Smooth muscle cell (in vitro differentiated cells): ENCODE results near the gene ALG9. TPM values are rescaled to one million over a fixed set of nuclear protein-coding genes. Genes with fewer than 3 reads are reported as not detected.

Experiments
- DNase-seq: peaks from one replicate; lab custom pipeline; 2025; ENCODE audit not compliant: unreplicated experiment; lab: John Stamatoyannopoulos, UW
- H2AFZ ChIP-seq: fragments of 200-600 bp; sonication (generic); 2 replicates; pipeline ENCODE4 v1.6.0; 2016; ENCODE audit warnings: antibody characterized with exemption, low read depth, mild to moderate bottlenecking
- H3F3A ChIP-seq: fragments of 200-600 bp; sonication (generic); 2 replicates; pipeline ENCODE4 v1.6.0; 2017; ENCODE audit warnings: antibody characterized with exemption, low read depth
- H3K27ac ChIP-seq: fragments of 200-600 bp; sonication (generic); 2 replicates; pipeline ENCODE4 v1.5.1; 2016; ENCODE audit warnings: low read depth, mild to moderate bottlenecking
- H3K27me3 ChIP-seq: fragments of 200-600 bp; sonication (generic); 2 replicates; pipeline ENCODE4 v1.6.1; 2016; ENCODE audit warnings: low read depth, mild to moderate bottlenecking
- H3K36me3 ChIP-seq: fragments of 200-600 bp; sonication (generic); 2 replicates; pipeline ENCODE4 v1.5.1; 2016; ENCODE audit warnings: low read depth
- H3K4me1 ChIP-seq: fragments of 200-600 bp; sonication (generic); 2 replicates; pipeline ENCODE4 v1.5.1; 2016; ENCODE audit warnings: low read depth
- H3K4me2 ChIP-seq: fragments of 200-600 bp; sonication (generic); 2 replicates; pipeline ENCODE4 v1.6.0; 2016; ENCODE audit warnings: mild to moderate bottlenecking
- H3K4me3 ChIP-seq: fragments of 200-600 bp; sonication (generic); 2 replicates; pipeline ENCODE4 v1.5.1; 2016; ENCODE audit warnings: mild to moderate bottlenecking
- H3K79me2 ChIP-seq: fragments of 200-600 bp; sonication (generic); 2 replicates; pipeline ENCODE4 v1.6.0; 2016; ENCODE audit warnings: low read depth, mild to moderate bottlenecking
- H3K9ac ChIP-seq: fragments of 200-600 bp; sonication (generic); 2 replicates; pipeline ENCODE4 v1.6.0; 2016; ENCODE audit warnings: low read depth
- H3K9me3 ChIP-seq: fragments of 200-600 bp; sonication (generic); replicated peaks from 2 replicates; pipeline ENCODE4 v1.5.1; 2016; ENCODE audit warnings: low read depth
- H4K20me1 ChIP-seq: fragments of 200-600 bp; sonication (generic); 2 replicates; pipeline ENCODE4 v1.6.0; 2016; ENCODE audit warnings: low read depth
- CTCF ChIP-seq: fragments of 200-600 bp; sonication (generic); IDR thresholded peaks from 2 replicates; pipeline ENCODE4 v1.5.1; 2017; ENCODE audit warnings: borderline replicate concordance, mild to moderate bottlenecking, antibody characterized with exemption; ENCODE audit not compliant: insufficient read depth, poor library complexity, severe bottlenecking
- WGBS: methylation state at CpG from one replicate; pipeline ENCODE4 v1.1.7; 2016; ENCODE audit warnings: low lambda C conversion rate; 5-methylcytosine and 5-hydroxymethylcytosine counted together
- polyA plus RNA-seq: library from polyadenylated mRNA; unstranded; fragments of >200 nt; fragmentation: Nextera tagmentation; extraction: Ambion mirVana; gene quantifications from 2 replicates; pipeline ENCODE4 v1.2.1, GENCODE V29; 2016
- total RNA-seq: library from RNA; depleted of rRNA; stranded (reverse); fragments of >200 nt; gene quantifications from 2 replicates; pipeline ENCODE4 v1.2.3, GENCODE V29; 2014

ALG9 gene
- total and polyA plus RNA-seq, 2 experiments from 2014 or later: 70.5 to 116 TPM

- H3K9ac ChIP-seq: no peak overlapping the region
- DNase-seq: no peak
- H4K20me1 ChIP-seq: no peaks in the 10 kb centered on the region
- H3K79me2 ChIP-seq: no peaks in the 10 kb centered on the region
- H3K4me2 ChIP-seq: no peak overlapping the region
- no peak for TF ChIP-seq CTCF
- H3K4me3 ChIP-seq: no peak overlapping the region
- H3K36me3 ChIP-seq: peaks cover 3% of the 10 kb centered on the region
- no peak overlapping the region for H3K27ac ChIP-seq
- no peaks in the 10 kb centered on the region for H3K27me3 ChIP-seq
- no peaks in the 10 kb centered on the region for H3F3A ChIP-seq
- H2AFZ ChIP-seq: no peak overlapping the region
- no peaks in the 10 kb centered on the region for H3K9me3 ChIP-seq
- 92% methylated on average over 5 of the region's 5 CpGs for WGBS
- no peaks in the 10 kb centered on the region for H3K4me1 ChIP-seq
Measured at GRCh38 chr11:111829185-111829968, 42.0 kb downstream of the ALG9 start.

GRCh38 chr11:111826322-111826950, 44.9 kb downstream of the ALG9 start:
- H3K9me3 ChIP-seq: no peaks in the 10 kb centered on the region
- H3K9ac ChIP-seq: no peak overlapping the region
- no peak for TF ChIP-seq CTCF
- no peak overlapping the region for H3K4me3 ChIP-seq
- no peak overlapping the region for H3K4me2 ChIP-seq
- no peak overlapping the region for H2AFZ ChIP-seq
- no peaks in the 10 kb centered on the region for H4K20me1 ChIP-seq
- H3F3A ChIP-seq: no peaks in the 10 kb centered on the region
- no peaks in the 10 kb centered on the region for H3K4me1 ChIP-seq
- whole genome bisulfite sequencing: 88% methylated on average over 2 of the region's 2 CpGs
- no peaks in the 10 kb centered on the region for H3K79me2 ChIP-seq
- H3K27ac ChIP-seq: no peak overlapping the region
- DNase-seq: no peak
- H3K36me3 ChIP-seq: peaks cover 3% of the 10 kb centered on the region
- H3K27me3 ChIP-seq: no peaks in the 10 kb centered on the region

DNA sequence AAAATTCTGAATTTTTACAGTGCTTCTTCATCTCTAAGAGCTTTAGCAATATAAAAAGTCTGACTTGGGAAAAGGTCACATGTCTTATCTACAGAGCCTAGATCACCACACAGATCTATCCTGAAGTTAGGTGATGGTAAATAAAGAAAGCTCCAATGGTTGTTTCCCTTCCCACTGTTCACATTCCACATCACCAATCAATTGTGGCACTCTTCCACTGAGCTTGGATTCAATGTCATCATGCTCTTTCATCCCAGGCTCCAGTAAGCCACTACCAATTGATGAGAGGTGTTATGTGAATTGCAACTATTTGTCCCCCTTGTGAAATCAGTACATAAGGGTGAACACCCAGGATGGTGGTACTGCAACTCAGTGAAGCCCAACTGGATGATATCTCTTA, 47.8 kb downstream of the ALG9 start:
- no peak for DNase-seq
- Histone ChIP-seq H3K4me1 (no peaks in the 10 kb centered on the region), H3K4me2 (no peak overlapping the region), H3K9ac (no peak overlapping the region), H3K4me3 (no peak overlapping the region), H3K79me2 (no peaks in the 10 kb centered on the region), H3K27me3 (no peaks in the 10 kb centered on the region), H3F3A (peaks cover 9% of the 10 kb centered on the region), H2AFZ (no peak overlapping the region), H3K27ac (no peak overlapping the region), H4K20me1 (no peaks in the 10 kb centered on the region), H3K9me3 (no peaks in the 10 kb centered on the region), H3K36me3 (no peaks in the 10 kb centered on the region)
- TF ChIP-seq CTCF: no peak
